ENCODE data around the gene ZSWIM1. TPM values are rescaled to one million over a fixed set of nuclear protein-coding genes. Genes with fewer than 3 reads are reported as not detected.
"Not testable (repeated sequence)": the region's sequence is repeated elsewhere in the genome, so short reads cannot be mapped to it uniquely, and the experiment has no call there.

The ZSWIM1 gene
- total RNA-seq, 2 donors from 2014 or later: 11.6 to 12.5 TPM

DNA sequence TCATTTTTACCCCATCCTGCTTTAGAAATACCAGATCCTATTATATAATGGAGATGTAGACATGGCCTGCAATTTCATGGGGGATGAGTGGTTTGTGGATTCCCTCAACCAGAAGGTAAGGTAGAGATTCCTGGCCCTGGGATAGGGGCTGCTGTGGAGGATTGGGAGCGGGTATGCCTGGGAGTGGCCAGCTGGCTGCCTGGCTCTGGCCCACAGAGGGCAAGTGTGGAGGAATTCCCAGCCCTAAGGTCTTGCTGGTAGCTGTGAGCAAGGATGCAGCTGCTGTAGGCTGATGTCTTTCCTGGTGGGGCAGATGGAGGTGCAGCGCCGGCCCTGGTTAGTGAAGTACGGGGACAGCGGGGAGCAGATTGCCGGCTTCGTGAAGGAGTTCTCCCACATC, 16.7 kb downstream of the ZSWIM1 start:
- Mint-ChIP-seq H3K4me1 (no peaks in the 10 kb centered on the region), H3K27ac (no peak overlapping the region)
- H3K9ac ChIP-seq (ENCODE audit: extremely low read depth, low read length, poor library complexity, severe bottlenecking): no peak overlapping the region

DNA sequence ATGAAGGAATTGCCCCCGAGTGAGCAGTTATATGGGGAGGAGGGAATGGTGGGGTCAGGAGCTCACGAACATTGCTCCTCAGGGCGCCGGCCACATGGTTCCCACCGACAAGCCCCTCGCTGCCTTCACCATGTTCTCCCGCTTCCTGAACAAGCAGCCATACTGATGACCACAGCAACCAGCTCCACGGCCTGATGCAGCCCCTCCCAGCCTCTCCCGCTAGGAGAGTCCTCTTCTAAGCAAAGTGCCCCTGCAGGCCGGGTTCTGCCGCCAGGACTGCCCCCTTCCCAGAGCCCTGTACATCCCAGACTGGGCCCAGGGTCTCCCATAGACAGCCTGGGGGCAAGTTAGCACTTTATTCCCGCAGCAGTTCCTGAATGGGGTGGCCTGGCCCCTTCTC, 17.3 kb downstream of the ZSWIM1 start:
- Histone ChIP-seq H3K9me3 (ENCODE audit: control insufficient read depth, low read length) (no peaks in the 10 kb centered on the region), H3K4me3 (ENCODE audit: low read length) (no peak overlapping the region), H3K27me3 (ENCODE audit: control insufficient read depth, insufficient read depth, low read length, poor library complexity, severe bottlenecking) (no peaks in the 10 kb centered on the region), H3K4me1 (ENCODE audit: control insufficient read depth, insufficient read depth, low read length) (no peaks in the 10 kb centered on the region), H3K9ac (ENCODE audit: extremely low read depth, low read length, poor library complexity, severe bottlenecking) (no peak overlapping the region), H3K36me3 (ENCODE audit: control insufficient read depth, insufficient read depth, low read length) (peaks cover 66% of the 10 kb centered on the region), H3K27ac (ENCODE audit: low read depth, low read length) (no peak overlapping the region)
- DNase-seq: no peak
- TF ChIP-seq, protein P1, sequence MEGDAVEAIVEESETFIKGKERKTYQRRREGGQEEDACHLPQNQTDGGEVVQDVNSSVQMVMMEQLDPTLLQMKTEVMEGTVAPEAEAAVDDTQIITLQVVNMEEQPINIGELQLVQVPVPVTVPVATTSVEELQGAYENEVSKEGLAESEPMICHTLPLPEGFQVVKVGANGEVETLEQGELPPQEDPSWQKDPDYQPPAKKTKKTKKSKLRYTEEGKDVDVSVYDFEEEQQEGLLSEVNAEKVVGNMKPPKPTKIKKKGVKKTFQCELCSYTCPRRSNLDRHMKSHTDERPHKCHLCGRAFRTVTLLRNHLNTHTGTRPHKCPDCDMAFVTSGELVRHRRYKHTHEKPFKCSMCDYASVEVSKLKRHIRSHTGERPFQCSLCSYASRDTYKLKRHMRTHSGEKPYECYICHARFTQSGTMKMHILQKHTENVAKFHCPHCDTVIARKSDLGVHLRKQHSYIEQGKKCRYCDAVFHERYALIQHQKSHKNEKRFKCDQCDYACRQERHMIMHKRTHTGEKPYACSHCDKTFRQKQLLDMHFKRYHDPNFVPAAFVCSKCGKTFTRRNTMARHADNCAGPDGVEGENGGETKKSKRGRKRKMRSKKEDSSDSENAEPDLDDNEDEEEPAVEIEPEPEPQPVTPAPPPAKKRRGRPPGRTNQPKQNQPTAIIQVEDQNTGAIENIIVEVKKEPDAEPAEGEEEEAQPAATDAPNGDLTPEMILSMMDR (conservative IDR thresholded peaks at IDR 0.05): no peak
- Mint-ChIP-seq H3K36me3 (ENCODE audit: low read depth) (peaks cover 48% of the 10 kb centered on the region), H3K9me3 (no peaks in the 10 kb centered on the region), H3K27ac (no peak overlapping the region), H3K4me3 (no peak overlapping the region), H3K4me1 (no peaks in the 10 kb centered on the region), H3K27me3 (ENCODE audit: insufficient read depth) (no peaks in the 10 kb centered on the region)
- 90 to 100% methylated on average over 5 to 12 of the region's 12 CpGs for WGBS, 2 experiments (ENCODE audit: insufficient coverage in 1 of 2, insufficient read length in 1 of 2)

More for the DNA sequence above, 16.7 kb downstream of the ZSWIM1 start:
- peaks cover 66% of the 10 kb centered on the region for H3K36me3 ChIP-seq (ENCODE audit: control insufficient read depth, insufficient read depth, low read length)
- H3K27ac ChIP-seq (ENCODE audit: low read depth, low read length): no peak overlapping the region
- Mint-ChIP-seq H3K9me3 (no peaks in the 10 kb centered on the region), H3K36me3 (ENCODE audit: low read depth) (peaks cover 47% of the 10 kb centered on the region), H3K27me3 (ENCODE audit: insufficient read depth) (no peaks in the 10 kb centered on the region), H3K4me3 (no peak overlapping the region)
- TF ChIP-seq, protein P1 (conservative IDR thresholded peaks at IDR 0.05): no peak
- no peak for DNase-seq
- no peaks in the 10 kb centered on the region for H3K9me3 ChIP-seq (ENCODE audit: control insufficient read depth, low read length)
- no peaks in the 10 kb centered on the region for H3K4me1 ChIP-seq (ENCODE audit: control insufficient read depth, insufficient read depth, low read length)
- 94 to 98% methylated on average over 6 to 7 of the region's 7 CpGs for WGBS, 2 experiments (ENCODE audit: insufficient coverage in 1 of 2, insufficient read length in 1 of 2)
- no peaks in the 10 kb centered on the region for H3K27me3 ChIP-seq (ENCODE audit: control insufficient read depth, insufficient read depth, low read length, poor library complexity, severe bottlenecking)
- H3K4me3 ChIP-seq (ENCODE audit: low read length): no peak overlapping the region

DNA sequence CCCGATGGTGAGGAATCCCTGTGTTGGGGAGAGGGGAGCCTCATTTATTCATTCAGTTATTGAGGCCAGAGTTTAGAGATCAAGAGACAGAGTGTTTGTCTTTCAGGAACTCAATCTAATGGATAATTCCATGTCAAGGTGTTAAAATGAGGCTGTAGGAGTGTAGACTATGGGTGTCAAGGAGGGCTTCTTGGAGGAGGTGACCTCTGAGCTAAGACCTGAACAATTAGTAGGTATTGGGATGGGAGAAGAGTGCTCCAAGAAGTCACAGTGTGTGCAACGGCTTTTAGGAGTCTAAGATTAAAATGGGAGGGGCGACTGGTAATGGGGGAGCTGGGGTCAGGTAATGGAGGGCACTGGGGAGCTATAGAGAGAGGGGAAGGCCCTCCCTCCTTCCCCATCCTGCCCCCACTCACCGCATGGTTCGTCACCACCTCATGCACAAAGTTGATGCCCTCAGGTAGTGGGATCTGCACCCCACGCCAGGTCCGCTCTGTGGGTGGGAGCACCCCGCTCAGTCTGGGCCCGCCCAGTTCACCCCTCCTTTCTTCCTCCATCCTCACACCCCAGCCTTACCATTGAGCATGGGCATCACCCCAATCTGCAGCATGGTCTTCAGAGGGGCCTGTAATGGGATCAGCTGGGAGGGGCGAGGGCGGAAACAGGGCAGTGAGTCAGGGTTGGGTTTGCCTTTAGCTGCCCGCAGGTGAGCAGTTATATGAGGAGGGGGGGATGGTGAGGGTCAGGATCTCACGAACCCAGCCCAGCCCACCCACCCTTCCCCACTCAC, 18.2 kb downstream of the ZSWIM1 start:
- no peak overlapping the region for H3K4me3 ChIP-seq (ENCODE audit: low read length)
- H3K4me3 Mint-ChIP-seq: no peak overlapping the region
- H3K27me3 Mint-ChIP-seq (ENCODE audit: insufficient read depth): no peaks in the 10 kb centered on the region
- no peak overlapping the region for H3K27ac Mint-ChIP-seq
- H3K36me3 Mint-ChIP-seq (ENCODE audit: low read depth): peaks cover 51% of the 10 kb centered on the region
- no peaks in the 10 kb centered on the region for H3K4me1 ChIP-seq (ENCODE audit: control insufficient read depth, insufficient read depth, low read length)
- DNase-seq: no peak
- TF ChIP-seq, protein P1 (conservative IDR thresholded peaks at IDR 0.05): no peak
- H3K27ac ChIP-seq (ENCODE audit: low read depth, low read length): no peak overlapping the region
- H3K9ac ChIP-seq (ENCODE audit: extremely low read depth, low read length, poor library complexity, severe bottlenecking): no peak overlapping the region
- H3K9me3 Mint-ChIP-seq: no peaks in the 10 kb centered on the region
- no peaks in the 10 kb centered on the region for H3K4me1 Mint-ChIP-seq
- no peaks in the 10 kb centered on the region for H3K27me3 ChIP-seq (ENCODE audit: control insufficient read depth, insufficient read depth, low read length, poor library complexity, severe bottlenecking)
- H3K36me3 ChIP-seq (ENCODE audit: control insufficient read depth, insufficient read depth, low read length): peaks cover 66% of the 10 kb centered on the region
- WGBS, 2 experiments (ENCODE audit: insufficient coverage in 1 of 2, insufficient read length in 1 of 2): 84 to 94% methylated on average over 5 to 12 of the region's 13 CpGs
- H3K9me3 ChIP-seq (ENCODE audit: control insufficient read depth, low read length): no peaks in the 10 kb centered on the region

DNA sequence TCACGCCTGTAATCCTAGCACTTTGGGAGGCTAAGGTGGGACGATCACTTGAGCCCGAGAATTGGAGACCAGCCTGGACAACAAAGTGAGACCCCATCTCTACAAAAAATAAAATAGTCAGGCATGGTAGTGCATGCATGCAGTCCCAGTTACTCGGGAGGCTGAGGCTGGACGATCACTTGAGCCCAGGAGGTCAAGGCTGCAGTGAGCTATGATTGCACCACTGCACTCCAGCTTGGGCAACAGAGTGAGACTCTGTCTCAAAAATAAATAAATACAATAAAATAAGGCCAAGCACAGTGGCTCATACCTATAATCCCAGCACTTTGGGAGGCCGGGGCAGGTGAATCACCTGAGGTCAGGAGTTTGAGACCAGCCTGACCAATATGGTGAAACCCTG, 20.3 kb downstream of the ZSWIM1 start:
- H3K4me3 ChIP-seq (ENCODE audit: low read length); H3K4me3 Mint-ChIP-seq; H3K27me3 ChIP-seq (ENCODE audit: control insufficient read depth, insufficient read depth, low read length, poor library complexity, severe bottlenecking); H3K4me1 Mint-ChIP-seq; H3K27ac ChIP-seq (ENCODE audit: low read depth, low read length); H3K9me3 ChIP-seq (ENCODE audit: control insufficient read depth, low read length); H3K9ac ChIP-seq (ENCODE audit: extremely low read depth, low read length, poor library complexity, severe bottlenecking); DNase-seq; H3K4me1 ChIP-seq (ENCODE audit: control insufficient read depth, insufficient read depth, low read length); H3K27ac Mint-ChIP-seq; H3K9me3 Mint-ChIP-seq; H3K27me3 Mint-ChIP-seq (ENCODE audit: insufficient read depth): not testable (repeated sequence)
- peaks cover 78% of the 10 kb centered on the region for H3K36me3 ChIP-seq (ENCODE audit: control insufficient read depth, insufficient read depth, low read length)
- WGBS, 2 experiments (ENCODE audit: insufficient coverage in 1 of 2, insufficient read length in 1 of 2): 90 to 93% methylated on average over 5 to 6 of the region's 6 CpGs
- peaks cover 63% of the 10 kb centered on the region for H3K36me3 Mint-ChIP-seq (ENCODE audit: low read depth)
